ENCODE measurements around the gene TBC1D22A.
A peak's percentile ranks its signal among the peaks of the same experiment; 100 is the strongest.

Gene TBC1D22A

GRCh38 chr22:46967445-46968358 lies 205.3 kb downstream of the TBC1D22A start:
- CTCF ChIA-PET: interaction anchor here (0.8 to 1.9 kb wide), 3 partner anchors 12 to 600 kb away, joined by 3 to 4 read pairs (median 3); no protein-coding TSS in a partner anchor
- TF ChIP-seq CTCF (IDR thresholded peaks at IDR 0.05; ENCODE audit: control extremely low read depth, extremely low read depth, low read depth, missing control alignments): no peak
- DNase-seq (ENCODE audit: extremely low spot score): no peak
- POLR2A ChIA-PET: no interaction called here

- POLR2A ChIA-PET: no interaction called here
- no peak for TF ChIP-seq CTCF (IDR thresholded peaks at IDR 0.05; ENCODE audit: control extremely low read depth, extremely low read depth, low read depth, missing control alignments)
- CTCF ChIA-PET: no interaction called here
- DNase-seq (ENCODE audit: extremely low spot score): no peak
Measured at GRCh38 chr22:46968359-46968740, 205.9 kb downstream of the TBC1D22A start.

- TF ChIP-seq CTCF (IDR thresholded peaks at IDR 0.05; ENCODE audit: control extremely low read depth, extremely low read depth, low read depth, missing control alignments): no peak
- DNase-seq (ENCODE audit: extremely low spot score): no peak
- ChIA-PET CTCF (no interaction called here), POLR2A (no interaction called here)
Measured at GRCh38 chr22:46968848-46969247, 206.4 kb downstream of the TBC1D22A start.

- CTCF ChIA-PET: no interaction called here
- TF ChIP-seq CTCF (IDR thresholded peaks at IDR 0.05; ENCODE audit: control extremely low read depth, extremely low read depth, low read depth, missing control alignments): no peak
- DNase-seq (ENCODE audit: extremely low spot score): peak; percentile 89
- POLR2A ChIA-PET: no interaction called here
Measured at GRCh38 chr22:46969491-46969890, 207.0 kb downstream of the TBC1D22A start.

- TF ChIP-seq CTCF (IDR thresholded peaks at IDR 0.05; ENCODE audit: control extremely low read depth, extremely low read depth, low read depth, missing control alignments): no peak
- CTCF ChIA-PET: no interaction called here
- peak; percentile 51 for DNase-seq (ENCODE audit: extremely low spot score)
- POLR2A ChIA-PET: no interaction called here
Measured at GRCh38 chr22:46969961-46970360, 207.5 kb downstream of the TBC1D22A start.

GRCh38 chr22:46970411-46971098 lies 208.1 kb downstream of the TBC1D22A start:
- CTCF ChIA-PET: no interaction called here
- POLR2A ChIA-PET: no interaction called here

More at GRCh38 chr22:46970411-46971098, 208.1 kb downstream of the TBC1D22A start:
- DNase-seq (ENCODE audit: extremely low spot score): no peak
- TF ChIP-seq CTCF (IDR thresholded peaks at IDR 0.05; ENCODE audit: control extremely low read depth, extremely low read depth, low read depth, missing control alignments): no peak
